CD4-positive, CD25-positive, alpha-beta regulatory T cell (primary cell): ENCODE data around the gene ATIC. TPM values are rescaled to one million over a fixed set of nuclear protein-coding genes. Genes with fewer than 3 reads are reported as not detected.

Experiments
- ATAC-seq, 2 donors: fragments of 150-1000 bp; cut with Tn5 transposase; one replicate each; pipeline ENCODE4 v1.10.0; 2021; ENCODE audit warnings: low read depth in 2 of 2, moderate number of reproducible peaks in 2 of 2, moderate library complexity in 1 of 2
- DNase-seq, 3 donors: peaks; one replicate each; pipeline versions ENCODE4 v3.0.0 to v3.0.0-alpha.2; 2012 to 2022; ENCODE audit warnings: mixed read lengths in 1 of 3
- H3K27ac ChIP-seq: one replicate; pipeline ENCODE4 v1.7.0; 2013; ENCODE audit warnings: mild to moderate bottlenecking, low read length; ENCODE audit not compliant: insufficient read depth, poor library complexity, severe bottlenecking
- H3K27me3 ChIP-seq: one replicate; pipeline ENCODE4 v1.7.0; 2013; ENCODE audit warnings: low read length; ENCODE audit not compliant: control insufficient read depth, insufficient read depth
- H3K36me3 ChIP-seq: one replicate; pipeline ENCODE4 v1.7.0; 2013; ENCODE audit warnings: mild to moderate bottlenecking, low read length, moderate library complexity; ENCODE audit not compliant: control insufficient read depth, insufficient read depth
- H3K4me1 ChIP-seq: 2 replicates; pipeline ENCODE4 v1.7.0; 2013; ENCODE audit warnings: mild to moderate bottlenecking, low read length; ENCODE audit not compliant: insufficient read depth, control insufficient read depth, poor library complexity, severe bottlenecking
- H3K4me3 ChIP-seq: one replicate; pipeline ENCODE4 v1.7.0; 2013; ENCODE audit warnings: low read depth, mild to moderate bottlenecking, low read length, moderate library complexity
- H3K9me3 ChIP-seq, 2 experiments: 1 replicate in 1 of 2; 2 replicates in 1 of 2; pipeline ENCODE4 v1.7.0; 2013; ENCODE audit warnings: low read length in 2 of 2, mild to moderate bottlenecking in 1 of 2, moderate library complexity in 1 of 2; ENCODE audit not compliant: control insufficient read depth in 2 of 2
- H3K27ac Mint-ChIP-seq, 3 donors: one replicate each; pipeline ENCODE4 v1.8.0; 2020 to 2022; ENCODE audit warnings: mild to moderate bottlenecking in 3 of 3, mixed read lengths in 3 of 3, moderate library complexity in 2 of 3
- H3K27me3 Mint-ChIP-seq: one replicate; pipeline ENCODE4 v1.8.0; 2022; ENCODE audit warnings: mild to moderate bottlenecking, mixed read lengths
- H3K36me3 Mint-ChIP-seq: one replicate; pipeline ENCODE4 v1.8.0; 2020; ENCODE audit warnings: mixed read lengths
- H3K4me1 Mint-ChIP-seq, 4 donors: one replicate each; pipeline ENCODE4 v1.8.0; 2020 to 2022; ENCODE audit warnings: mixed read lengths in 4 of 4, mild to moderate bottlenecking in 1 of 4
- H3K4me3 Mint-ChIP-seq, 4 donors: one replicate each; pipeline ENCODE4 v1.8.0; 2020 to 2022; ENCODE audit warnings: mild to moderate bottlenecking in 4 of 4, mixed read lengths in 4 of 4, moderate library complexity in 3 of 4
- H3K9me3 Mint-ChIP-seq, 7 donors: one replicate each; pipeline ENCODE4 v1.8.0; 2020 to 2022; ENCODE audit warnings: mixed read lengths in 7 of 7, mild to moderate bottlenecking in 3 of 7, moderate library complexity in 2 of 7
- polyA plus RNA-seq, 4 donors: library from polyadenylated mRNA; unstranded; fragments of 300-500 nt; fragmentation: Illumina TruSeq; gene quantifications; one replicate each; pipeline ENCODE4 v1.2.3, GENCODE V29; 2021
- total RNA-seq: library from RNA; stranded (reverse); gene quantifications from one replicate; pipeline ENCODE4 v1.2.3, GENCODE V29; 2022

Gene ATIC
- total and polyA plus RNA-seq, 5 donors from 2014 or later, result 48.8 to 165 (median 142) TPM

DNA sequence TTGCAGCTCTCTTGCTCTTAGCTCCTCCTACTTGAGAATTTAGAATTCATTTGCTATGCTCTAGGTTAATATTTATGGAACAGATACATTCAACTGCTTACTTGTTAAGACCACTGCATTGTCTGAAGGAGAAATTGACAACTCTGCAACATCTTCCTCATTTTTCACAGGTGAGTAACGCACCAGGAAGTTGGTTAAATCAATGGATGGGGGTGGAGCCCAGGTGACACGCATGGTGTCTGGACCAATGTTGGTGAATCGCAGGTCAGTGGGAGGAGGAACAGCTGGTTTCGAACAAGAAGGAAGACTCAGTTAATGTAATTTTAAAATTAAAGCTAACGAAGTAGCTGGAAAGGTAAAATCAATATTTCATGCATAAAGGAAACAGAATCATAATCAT is 79.7 kb downstream of the ATIC start:
- Mint-ChIP-seq H3K4me1 (no peaks in the 10 kb centered on the region), H3K27me3 (peaks cover 9% of the 10 kb centered on the region), H3K27ac (no peak overlapping the region), H3K4me3 (no peak overlapping the region), H3K9me3 (peaks cover 0 to 2% (median 0%) of the 10 kb centered on the region in 7 donors), H3K36me3 (no peaks in the 10 kb centered on the region)
- ATAC-seq (no peak), DNase-seq (no peak)
- Histone ChIP-seq H3K4me3 (no peak overlapping the region), H3K27me3 (no peaks in the 10 kb centered on the region), H3K27ac (no peak overlapping the region), H3K4me1 (no peaks in the 10 kb centered on the region), H3K9me3 (no peaks in the 10 kb centered on the region), H3K36me3 (no peaks in the 10 kb centered on the region)

DNA sequence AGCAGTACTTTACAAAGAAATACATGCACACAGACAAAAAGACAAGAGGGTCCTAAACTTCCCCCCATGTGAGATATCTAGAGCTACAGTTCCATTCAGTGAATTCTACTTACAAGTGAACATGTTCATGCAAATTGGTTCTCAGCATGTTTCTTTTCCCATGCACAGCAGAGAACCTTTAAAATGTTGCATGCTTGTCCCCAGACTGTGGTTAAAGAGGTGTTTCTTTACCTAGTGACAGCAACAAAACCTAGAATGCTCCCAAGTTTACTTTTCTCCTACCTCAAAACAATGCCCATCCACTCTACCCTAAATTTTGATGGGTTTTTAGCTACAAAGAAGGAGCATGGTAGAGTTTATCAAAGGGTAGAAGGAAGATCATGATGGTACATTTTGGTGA is 80.3 kb downstream of the ATIC start:
- Mint-ChIP-seq H3K36me3 (no peaks in the 10 kb centered on the region), H3K9me3 (peaks cover 0 to 2% (median 0%) of the 10 kb centered on the region in 7 donors)

DNA sequence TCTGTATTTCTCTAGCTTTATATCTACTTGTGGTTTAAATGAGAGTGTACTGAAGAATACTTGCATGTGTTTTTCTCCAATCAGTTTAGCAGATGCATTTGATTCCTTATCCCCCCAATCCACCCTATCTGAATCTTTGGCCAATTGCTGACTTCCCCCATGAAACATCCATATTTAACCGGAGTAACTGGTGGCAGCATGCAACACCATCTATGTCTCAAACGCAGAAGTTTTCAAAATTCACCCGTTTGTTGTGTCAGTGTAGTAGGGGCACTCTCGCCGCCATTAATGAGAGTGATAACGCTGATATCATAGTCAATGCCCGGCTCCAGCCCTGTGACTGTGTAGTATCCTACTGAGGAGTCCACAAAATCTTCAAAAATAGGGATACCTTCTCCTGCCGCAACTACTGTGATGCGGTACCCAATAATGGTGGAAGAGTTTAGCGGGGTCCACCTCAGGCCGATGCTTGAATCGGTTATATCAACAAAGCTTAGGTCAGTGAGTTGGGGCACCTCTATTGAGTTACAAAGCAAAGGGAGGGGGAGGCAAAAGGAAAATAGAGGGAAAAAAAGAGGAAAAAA is 80.9 kb downstream of the ATIC start:
- Histone ChIP-seq H3K4me1 (no peaks in the 10 kb centered on the region), H3K9me3 (no peaks in the 10 kb centered on the region), H3K36me3 (no peaks in the 10 kb centered on the region), H3K4me3 (no peak overlapping the region), H3K27ac (no peak overlapping the region), H3K27me3 (no peaks in the 10 kb centered on the region)
- H3K27me3 Mint-ChIP-seq, result peaks cover 9% of the 10 kb centered on the region
- ATAC-seq (no peak), DNase-seq (no peak)
- no peaks in the 10 kb centered on the region for H3K36me3 Mint-ChIP-seq
- peaks cover 0 to 2% (median 0%) of the 10 kb centered on the region in 7 donors for H3K9me3 Mint-ChIP-seq
- H3K4me1 Mint-ChIP-seq, result no peaks in the 10 kb centered on the region
- H3K27ac Mint-ChIP-seq, result no peak overlapping the region
- no peak overlapping the region for H3K4me3 Mint-ChIP-seq

More for the DNA sequence above, 80.3 kb downstream of the ATIC start:
- H3K4me3 ChIP-seq, result no peak overlapping the region
- Mint-ChIP-seq H3K4me3 (no peak overlapping the region), H3K27me3 (peaks cover 9% of the 10 kb centered on the region), H3K4me1 (no peaks in the 10 kb centered on the region), H3K27ac (no peak overlapping the region)
- H3K27me3 ChIP-seq, result no peaks in the 10 kb centered on the region
- H3K27ac ChIP-seq, result no peak overlapping the region
- no peaks in the 10 kb centered on the region for H3K36me3 ChIP-seq
- ATAC-seq, result no peak
- no peaks in the 10 kb centered on the region for H3K4me1 ChIP-seq
- H3K9me3 ChIP-seq, result no peaks in the 10 kb centered on the region
- no peak for DNase-seq

DNA sequence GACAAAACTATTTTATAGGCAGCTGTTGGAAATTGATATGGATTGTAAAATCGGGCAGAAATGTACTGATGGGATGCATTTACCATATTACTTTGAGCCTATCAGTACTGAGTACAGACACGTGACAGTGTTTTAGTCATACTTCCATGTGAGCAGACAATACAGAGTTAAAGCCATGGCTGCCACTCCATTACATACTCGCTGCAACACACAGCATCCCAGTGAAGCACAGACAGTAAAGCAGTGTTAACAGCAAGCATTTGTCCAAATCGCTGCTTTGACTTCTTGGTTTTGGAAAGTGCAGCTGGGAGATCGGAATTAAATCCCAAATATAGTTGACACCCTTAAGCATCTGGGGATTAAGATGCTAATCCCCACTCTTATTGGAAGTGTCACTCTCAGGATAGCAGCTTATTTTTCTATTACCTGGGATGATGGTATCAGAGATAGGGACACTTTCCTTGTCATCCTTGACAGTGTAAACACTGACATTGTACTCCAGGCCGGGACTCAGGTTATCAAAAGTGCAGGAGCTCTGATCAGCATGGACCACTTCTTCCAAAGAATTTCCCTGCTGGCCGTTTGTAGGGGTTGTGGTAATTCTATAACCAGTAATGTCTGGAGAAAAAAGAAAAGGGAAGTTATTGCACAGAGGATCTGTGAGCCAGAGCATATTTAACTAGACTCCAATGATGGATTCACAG is 82.4 kb downstream of the ATIC start:
- Mint-ChIP-seq H3K36me3 (no peaks in the 10 kb centered on the region), H3K4me1 (no peaks in the 10 kb centered on the region)
- no peaks in the 10 kb centered on the region for H3K9me3 ChIP-seq

DNA sequence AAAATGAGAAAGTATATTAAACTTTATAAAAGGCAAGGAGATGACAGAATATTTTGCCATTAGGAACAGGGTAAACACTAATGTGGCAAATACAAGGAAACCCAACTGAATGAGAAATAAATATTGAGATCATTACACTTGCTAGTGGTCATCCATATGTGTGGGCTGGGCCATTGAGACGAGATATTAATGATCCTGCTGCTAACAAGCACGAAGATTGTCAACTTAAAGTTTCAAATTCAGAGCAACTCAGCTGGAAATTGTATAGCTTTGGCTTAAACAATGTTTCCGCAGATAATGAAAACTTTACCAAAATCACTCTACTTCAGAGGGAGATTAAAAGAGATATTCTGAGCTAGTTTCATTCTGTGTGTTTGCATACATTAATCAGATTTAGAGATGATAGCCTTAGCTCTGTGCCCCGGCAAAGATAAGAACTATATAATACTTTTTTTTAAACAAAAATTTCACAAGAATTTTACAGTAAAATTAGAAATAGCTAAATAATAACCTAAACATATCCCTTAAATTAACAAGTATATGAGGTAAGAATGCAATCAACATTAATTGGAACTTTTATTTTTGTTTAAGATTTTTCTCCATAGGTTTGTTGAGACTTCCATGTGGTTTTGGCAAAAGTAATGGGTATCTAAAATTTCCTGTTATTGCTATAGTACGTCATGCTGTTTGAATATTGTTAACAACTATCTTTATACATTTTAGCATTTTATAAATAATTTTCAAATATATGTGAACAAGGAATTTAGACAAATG is 84.0 kb downstream of the ATIC start:
- peaks cover 1% of the 10 kb centered on the region for H3K27me3 ChIP-seq
- no peak overlapping the region for H3K4me3 Mint-ChIP-seq
- H3K4me1 ChIP-seq, result no peaks in the 10 kb centered on the region
- H3K36me3 Mint-ChIP-seq, result no peaks in the 10 kb centered on the region
- H3K27ac Mint-ChIP-seq, result no peak overlapping the region
- H3K4me3 ChIP-seq, result no peak overlapping the region
- H3K4me1 Mint-ChIP-seq, result no peaks in the 10 kb centered on the region
- DNase-seq (no peak), ATAC-seq (no peak)
- H3K9me3 Mint-ChIP-seq, result peaks cover 0 to 2% (median 0%) of the 10 kb centered on the region in 7 donors
- H3K9me3 ChIP-seq, result no peaks in the 10 kb centered on the region
- peaks cover 9% of the 10 kb centered on the region for H3K27me3 Mint-ChIP-seq
- H3K27ac ChIP-seq, result no peak overlapping the region
- no peaks in the 10 kb centered on the region for H3K36me3 ChIP-seq

More for the DNA sequence above, 82.4 kb downstream of the ATIC start:
- H3K27me3 ChIP-seq, result peaks cover 1% of the 10 kb centered on the region
- H3K36me3 ChIP-seq, result no peaks in the 10 kb centered on the region
- H3K4me3 ChIP-seq, result no peak overlapping the region
- ATAC-seq (no peak), DNase-seq (no peak)
- Mint-ChIP-seq H3K27me3 (peaks cover 9% of the 10 kb centered on the region), H3K9me3 (peaks cover 0 to 2% (median 0%) of the 10 kb centered on the region in 7 donors), H3K4me3 (no peak overlapping the region), H3K27ac (no peak overlapping the region)
- H3K4me1 ChIP-seq, result no peaks in the 10 kb centered on the region
- no peak overlapping the region for H3K27ac ChIP-seq

DNA sequence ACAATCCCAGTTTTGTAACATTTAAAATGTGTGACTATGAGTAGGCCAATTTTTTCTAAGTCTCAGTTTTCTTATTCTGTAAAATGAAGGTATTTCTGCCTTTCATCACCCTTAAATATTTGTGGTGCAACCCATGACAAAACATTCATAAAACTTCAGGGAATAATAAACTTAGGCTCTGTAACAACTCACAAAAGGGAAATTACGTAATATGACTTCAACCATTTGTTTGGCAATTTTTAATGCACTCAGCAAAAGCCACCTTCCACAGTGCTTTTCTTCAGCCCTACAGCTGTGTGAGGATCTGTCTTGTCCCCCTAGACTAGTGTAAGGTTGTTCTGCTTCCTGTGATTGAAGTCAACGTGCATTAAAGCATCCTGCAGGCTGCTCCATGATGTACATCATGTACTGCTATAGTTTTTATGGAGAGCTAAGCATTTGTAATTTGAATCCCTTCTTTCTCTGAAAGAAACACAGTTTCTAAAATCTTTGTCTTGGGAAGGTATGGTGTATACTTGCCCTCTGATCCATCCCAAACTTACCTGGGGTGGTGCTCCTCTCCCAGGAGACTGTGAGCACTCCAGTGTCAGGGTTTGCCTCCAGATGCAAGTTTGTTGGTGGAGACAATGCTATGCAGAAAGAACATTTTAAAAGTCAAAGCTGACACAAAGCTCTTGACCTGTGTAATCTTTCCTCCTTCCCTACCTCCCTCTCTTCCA is 84.9 kb downstream of the ATIC start:
- H3K36me3 Mint-ChIP-seq, result no peaks in the 10 kb centered on the region
- H3K27ac Mint-ChIP-seq, result no peak overlapping the region
- H3K27ac ChIP-seq, result no peak overlapping the region
- H3K9me3 Mint-ChIP-seq, result no peaks in the 10 kb centered on the region
- H3K36me3 ChIP-seq, result no peaks in the 10 kb centered on the region
- H3K4me3 ChIP-seq, result no peak overlapping the region
- no peak overlapping the region for H3K4me3 Mint-ChIP-seq
- no peak for DNase-seq
- no peaks in the 10 kb centered on the region for H3K9me3 ChIP-seq
- H3K27me3 Mint-ChIP-seq, result peaks cover 9% of the 10 kb centered on the region
- no peaks in the 10 kb centered on the region for H3K4me1 ChIP-seq
- H3K4me1 Mint-ChIP-seq, result no peaks in the 10 kb centered on the region
- H3K27me3 ChIP-seq, result peaks cover 1% of the 10 kb centered on the region
- no peak for ATAC-seq

DNA sequence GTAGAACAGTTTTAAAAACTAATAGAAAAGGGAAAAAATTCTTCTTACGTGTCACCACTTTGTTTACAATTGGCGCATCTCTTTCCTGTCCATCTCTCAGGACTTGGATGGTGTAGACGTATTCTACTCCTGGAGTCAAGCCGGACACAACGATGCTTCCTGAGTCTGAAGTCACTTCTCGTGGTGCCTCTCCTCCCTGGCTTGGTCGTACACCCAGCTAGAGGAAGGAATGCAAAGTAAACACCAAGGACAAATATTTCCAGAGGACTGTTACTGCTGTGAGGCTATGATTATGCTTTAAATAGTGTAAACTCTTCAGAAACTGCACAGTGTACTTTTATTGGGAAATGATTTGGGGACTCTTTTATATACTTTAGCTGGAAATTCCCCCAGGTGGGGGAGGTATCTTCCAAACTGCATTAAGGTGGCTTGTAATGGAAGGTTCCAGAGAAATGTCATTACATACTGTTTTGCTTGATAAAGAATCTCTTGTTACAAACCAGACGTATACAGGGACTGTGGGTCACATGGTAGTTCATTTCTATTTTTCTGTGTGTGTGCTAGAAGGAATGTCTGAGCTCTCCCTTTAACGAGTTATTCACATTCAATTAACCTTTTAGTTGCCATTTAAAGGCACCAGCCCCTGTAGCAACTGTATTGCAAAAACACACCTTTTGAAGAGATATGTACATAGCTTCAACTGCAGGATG is 85.9 kb downstream of the ATIC start:
- no peaks in the 10 kb centered on the region for H3K4me1 ChIP-seq
- no peak overlapping the region for H3K4me3 ChIP-seq
- H3K27me3 ChIP-seq, result peaks cover 1% of the 10 kb centered on the region
- no peaks in the 10 kb centered on the region for H3K36me3 Mint-ChIP-seq
- no peak overlapping the region for H3K27ac ChIP-seq
- H3K27me3 Mint-ChIP-seq, result peaks cover 9% of the 10 kb centered on the region
- no peak overlapping the region for H3K4me3 Mint-ChIP-seq
- H3K36me3 ChIP-seq, result no peaks in the 10 kb centered on the region
- DNase-seq (no peak), ATAC-seq (no peak)
- peak overlapping the region in 1 of 3 donors; percentile 78 for H3K27ac Mint-ChIP-seq
- no peaks in the 10 kb centered on the region for H3K9me3 ChIP-seq
- no peaks in the 10 kb centered on the region for H3K4me1 Mint-ChIP-seq
- no peaks in the 10 kb centered on the region for H3K9me3 Mint-ChIP-seq
